Raji (cell line): ENCODE results near the gene PRELP.

Experiments
- POLR2A ChIP-seq: IDR thresholded peaks from 2 replicates; pipeline ENCODE4 v1.6.1; 2011; ENCODE audit warnings: low read depth, low read length, control low read depth; ENCODE audit not compliant: insufficient read depth

PRELP gene

DNA sequence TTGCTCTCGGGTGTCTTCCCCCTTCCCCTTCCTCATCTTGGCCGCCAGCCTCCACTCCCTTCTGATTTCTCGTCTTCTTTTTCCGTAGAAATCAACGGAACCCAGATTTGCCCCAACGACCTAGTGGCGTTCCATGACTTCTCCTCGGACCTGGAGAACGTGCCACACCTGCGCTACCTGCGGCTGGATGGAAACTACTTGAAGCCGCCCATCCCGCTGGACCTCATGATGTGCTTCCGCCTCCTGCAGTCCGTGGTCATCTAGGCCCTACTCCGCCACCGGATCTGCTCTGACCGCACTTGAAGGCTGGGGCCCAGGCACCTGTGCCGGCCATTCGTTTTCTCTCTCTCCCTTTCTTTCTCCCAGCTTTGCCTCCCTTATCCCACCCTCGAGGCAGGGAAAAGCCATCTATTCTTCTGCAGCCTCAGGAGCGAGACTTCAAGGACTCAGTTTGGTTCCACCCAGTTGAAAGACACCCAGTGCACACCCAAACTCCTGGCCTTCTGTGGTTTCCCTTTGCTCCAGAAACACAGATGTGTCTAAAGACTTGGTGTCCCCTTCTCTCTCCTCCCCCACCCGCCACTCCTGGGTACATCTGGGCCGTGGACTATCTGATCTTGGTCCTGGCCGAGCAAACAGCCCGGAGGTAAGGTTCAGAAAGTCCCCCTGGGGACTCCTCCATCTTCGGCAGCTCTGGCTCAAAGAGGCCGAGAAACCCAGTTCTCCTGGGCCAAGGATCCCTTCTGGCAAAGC is 11.2 kb downstream of the PRELP start:
- no peak for TF ChIP-seq POLR2A

DNA sequence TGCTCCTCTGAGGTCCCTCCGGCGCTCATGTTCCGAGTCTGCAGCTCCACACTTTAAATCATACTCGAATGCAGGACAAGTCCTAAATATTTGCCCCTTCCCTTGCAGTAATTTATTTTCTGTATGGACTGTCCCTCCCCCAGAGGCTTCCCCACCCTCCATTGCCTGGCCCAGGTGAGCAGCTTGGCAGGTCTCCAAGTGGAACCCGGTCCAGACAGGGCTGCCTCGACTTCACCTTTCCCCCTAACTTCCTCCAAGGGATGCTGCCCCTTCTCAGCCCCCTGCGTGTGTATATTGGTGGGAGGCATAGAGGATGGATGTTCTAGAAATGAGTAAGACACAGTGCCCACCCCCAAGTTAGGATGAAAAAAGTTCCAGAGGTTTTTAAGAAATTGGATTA is 12.9 kb downstream of the PRELP start:
- no peak for TF ChIP-seq POLR2A

DNA sequence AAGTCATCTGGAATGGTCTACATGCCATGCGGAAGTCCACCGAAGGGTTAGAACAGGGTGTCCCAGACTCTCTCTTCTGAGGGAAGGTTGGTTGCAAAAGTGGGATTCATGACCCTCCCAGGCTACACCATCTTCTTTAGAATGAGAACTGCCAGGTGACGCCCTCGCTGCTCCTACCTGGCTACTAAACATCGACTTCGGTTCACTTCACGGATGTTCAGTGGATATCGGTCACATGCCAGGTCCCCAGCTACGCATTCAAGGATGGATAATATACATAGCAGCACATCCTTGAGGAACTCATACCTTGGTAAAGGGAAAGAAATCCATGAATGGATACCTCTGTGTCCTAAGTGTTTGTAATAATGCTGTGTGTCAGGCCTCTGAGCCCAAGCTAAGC is 15.0 kb downstream of the PRELP start:
- no peak for TF ChIP-seq POLR2A

DNA sequence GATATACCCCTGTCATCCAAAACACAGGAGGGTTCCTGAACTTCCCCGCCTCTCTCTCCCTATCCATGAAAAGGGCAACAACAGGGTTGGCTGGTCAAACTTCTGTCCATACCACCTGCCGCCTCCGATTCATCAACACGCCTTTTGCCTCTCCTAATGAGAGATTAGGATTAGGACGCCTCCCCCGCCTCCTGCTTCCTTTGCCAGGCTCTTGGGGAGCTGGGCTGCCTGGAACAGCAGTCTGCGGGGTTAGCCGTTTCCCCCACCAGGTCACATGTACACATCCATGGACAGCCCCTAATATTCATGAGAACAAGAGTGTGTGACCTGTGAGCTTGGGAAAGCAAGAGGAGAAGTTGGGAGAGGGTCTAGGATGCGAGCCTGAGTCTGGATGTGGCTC is 16.1 kb downstream of the PRELP start:
- TF ChIP-seq POLR2A = no peak

DNA sequence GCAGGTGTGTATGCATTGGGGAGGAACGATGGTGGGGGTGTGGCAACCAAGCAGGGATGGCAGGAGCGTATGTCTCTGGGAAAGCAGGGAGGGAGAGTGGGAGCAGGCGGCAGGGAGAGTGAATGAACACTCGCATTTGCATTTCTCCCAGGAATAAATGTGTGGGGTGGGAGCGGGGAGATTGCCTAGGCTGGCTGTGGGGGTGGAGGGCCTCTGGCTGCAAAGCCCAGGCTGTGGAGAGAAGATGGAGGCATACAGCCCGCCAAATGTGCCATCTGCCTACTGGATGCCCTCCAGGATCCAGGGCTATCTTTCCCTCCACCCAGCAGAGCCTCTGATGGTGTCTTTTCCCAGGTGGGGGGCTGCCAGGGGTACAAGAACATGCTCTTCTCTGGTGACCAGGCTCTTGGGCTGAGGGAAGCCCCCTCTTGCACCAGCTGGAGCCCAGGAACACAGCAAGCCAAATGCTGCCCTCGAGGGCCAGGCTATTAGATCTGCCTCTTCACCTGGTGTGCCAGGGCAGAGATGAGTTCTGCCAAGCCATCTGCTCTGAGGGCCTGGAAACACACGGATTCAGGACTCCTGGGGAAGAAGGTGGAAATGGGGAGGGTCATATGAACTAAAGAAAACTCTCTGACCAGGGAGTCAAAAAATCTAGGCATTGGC is 16.6 kb downstream of the PRELP start:
- TF ChIP-seq POLR2A = no peak

DNA sequence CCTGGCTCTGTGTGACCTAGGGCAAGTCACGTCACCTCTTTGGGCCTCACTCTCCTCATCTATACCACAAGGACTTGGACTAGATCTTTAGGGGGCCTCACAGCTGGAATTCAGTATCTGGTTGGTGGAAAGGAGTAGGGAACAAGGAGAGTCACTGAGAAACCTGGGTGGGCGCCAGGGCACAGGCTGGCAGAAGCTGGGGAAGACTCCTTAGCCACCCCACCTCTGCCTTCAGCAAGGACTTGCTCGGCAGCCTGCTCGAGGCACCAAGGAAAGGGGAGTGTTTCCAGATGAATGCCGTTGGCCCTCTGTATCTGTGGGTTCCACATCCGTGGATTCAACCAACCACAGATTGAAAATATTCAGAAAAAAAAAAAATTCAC is 17.1 kb downstream of the PRELP start:
- no peak for TF ChIP-seq POLR2A

DNA sequence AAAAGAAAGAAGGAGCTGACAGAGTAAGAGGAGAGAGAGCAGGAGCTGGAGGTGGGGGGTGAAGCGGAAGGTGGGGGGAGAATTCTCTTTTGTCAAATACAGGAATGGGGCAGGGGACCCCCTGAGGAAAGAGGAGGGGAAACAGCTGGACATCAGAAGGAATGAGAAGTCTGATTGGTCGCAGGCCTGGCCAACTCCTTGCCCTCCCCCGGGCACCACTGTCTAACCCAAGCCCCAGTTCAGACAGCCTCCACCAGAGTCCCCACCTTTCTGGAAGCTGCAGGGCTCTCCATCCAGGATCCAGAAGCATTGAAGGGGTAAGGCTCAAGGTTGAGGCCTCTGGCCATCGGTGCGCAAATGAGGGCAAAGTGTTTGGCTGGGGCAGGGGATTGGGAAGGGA is 18.3 kb downstream of the PRELP start, which contains the start of gene OPTC:
TSS of gene OPTC (plus strand) at position 253 of the 400 bp plus-strand sequence. CDS start 1,853 bp downstream, outside the sequence.
- no peak for TF ChIP-seq POLR2A

DNA sequence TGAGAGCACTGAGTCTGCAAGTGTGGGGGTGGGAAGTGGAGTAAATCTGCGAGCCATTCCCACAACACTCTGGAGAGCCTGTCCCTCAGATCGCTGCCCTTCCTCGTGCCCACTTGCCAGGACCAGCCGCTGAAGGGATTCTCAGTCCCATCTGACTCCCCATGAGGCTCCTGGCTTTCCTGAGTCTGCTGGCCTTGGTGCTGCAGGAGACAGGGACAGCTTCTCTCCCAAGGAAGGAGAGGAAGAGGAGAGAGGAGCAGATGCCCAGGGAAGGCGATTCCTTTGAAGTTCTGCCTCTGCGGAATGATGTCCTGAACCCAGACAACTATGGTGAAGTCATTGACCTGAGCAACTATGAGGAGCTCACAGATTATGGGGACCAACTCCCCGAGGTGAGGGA is 20.2 kb downstream of the PRELP start:
- no peak for TF ChIP-seq POLR2A

DNA sequence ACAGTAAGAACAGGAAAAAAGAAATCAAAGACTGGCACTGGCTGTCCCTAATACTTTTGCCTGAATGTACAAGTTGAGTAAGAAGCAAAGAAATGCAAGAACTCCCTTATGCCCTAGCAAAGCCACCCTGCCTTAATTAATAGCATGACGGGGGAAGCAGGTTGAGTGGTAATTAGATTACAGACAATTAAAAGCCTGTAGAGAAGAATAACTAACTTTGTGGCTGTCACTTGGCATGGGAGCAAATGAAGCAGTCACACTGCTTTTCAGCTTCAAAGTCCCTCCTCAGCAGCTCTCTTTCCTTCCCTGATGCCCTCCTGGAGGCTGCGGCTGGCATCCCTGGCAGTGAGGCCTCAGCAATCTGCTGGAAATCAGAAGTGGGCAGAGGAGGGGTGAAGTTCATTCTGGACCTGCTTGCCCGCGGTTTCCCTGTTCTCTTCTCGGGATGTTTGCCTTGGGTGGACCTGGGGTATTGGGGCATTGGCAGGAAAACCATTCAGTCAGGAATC is 21.7 kb downstream of the PRELP start:
- no peak for TF ChIP-seq POLR2A

DNA sequence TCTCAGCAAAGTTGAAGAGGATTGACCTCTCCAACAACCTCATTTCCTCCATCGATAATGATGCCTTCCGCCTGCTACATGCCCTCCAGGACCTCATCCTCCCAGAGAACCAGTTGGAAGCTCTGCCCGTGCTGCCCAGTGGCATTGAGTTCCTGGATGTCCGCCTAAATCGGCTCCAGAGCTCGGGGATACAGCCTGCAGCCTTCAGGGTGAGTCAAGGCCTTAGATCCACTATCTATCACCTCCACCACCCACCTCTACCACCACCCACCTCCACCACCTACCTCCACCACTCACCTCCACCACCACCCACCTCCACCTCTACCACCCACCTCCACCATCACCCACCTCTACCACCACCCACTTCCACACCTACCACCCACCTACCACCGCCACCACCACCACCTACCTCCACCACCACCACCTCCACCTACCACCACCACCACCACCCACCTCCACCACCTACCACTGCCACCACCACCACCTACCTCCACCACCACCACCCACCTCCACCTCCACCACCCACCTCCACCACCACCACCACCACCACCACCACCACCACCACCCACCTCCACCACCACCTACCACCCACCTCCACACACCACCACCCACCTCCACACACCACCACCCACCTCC is 24.2 kb downstream of the PRELP start:
- TF ChIP-seq POLR2A = no peak

DNA sequence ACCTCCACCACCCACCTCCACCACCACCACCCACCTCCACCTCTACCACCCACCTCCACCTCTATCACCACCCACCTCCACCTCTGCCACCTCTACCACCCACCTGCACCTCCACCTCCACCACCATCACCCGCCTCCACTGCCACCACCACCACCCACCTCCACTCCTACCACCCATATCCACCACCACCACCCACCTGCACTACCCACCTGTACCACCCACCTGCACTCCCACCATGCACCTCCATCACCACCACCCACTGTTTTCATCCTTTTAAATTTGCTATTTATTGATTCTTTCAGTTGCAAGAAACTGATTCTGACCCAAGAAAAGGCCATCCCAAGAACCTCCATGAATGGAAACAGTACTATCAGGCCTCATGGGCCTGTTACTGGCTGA is 24.7 kb downstream of the PRELP start:
- no peak for TF ChIP-seq POLR2A

DNA sequence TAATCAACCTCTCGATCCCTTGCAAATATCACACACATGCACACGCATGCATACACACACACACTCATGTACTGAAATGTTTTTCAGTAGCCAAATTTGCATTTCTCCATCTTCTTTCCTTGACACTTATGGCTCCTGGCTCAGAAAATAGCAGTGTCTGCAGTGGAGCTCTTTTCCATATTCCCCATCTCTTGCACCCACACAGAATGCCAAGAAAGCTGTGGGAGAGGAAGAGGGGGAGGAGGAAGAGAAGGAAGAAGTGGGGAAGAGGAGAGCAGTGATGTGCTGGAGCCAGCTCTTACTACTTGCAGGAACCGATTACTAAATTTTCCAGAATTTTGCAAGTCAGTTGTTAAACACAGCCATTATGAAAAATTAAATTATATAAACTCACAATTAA is 28.2 kb downstream of the PRELP start:
- no peak for TF ChIP-seq POLR2A

DNA sequence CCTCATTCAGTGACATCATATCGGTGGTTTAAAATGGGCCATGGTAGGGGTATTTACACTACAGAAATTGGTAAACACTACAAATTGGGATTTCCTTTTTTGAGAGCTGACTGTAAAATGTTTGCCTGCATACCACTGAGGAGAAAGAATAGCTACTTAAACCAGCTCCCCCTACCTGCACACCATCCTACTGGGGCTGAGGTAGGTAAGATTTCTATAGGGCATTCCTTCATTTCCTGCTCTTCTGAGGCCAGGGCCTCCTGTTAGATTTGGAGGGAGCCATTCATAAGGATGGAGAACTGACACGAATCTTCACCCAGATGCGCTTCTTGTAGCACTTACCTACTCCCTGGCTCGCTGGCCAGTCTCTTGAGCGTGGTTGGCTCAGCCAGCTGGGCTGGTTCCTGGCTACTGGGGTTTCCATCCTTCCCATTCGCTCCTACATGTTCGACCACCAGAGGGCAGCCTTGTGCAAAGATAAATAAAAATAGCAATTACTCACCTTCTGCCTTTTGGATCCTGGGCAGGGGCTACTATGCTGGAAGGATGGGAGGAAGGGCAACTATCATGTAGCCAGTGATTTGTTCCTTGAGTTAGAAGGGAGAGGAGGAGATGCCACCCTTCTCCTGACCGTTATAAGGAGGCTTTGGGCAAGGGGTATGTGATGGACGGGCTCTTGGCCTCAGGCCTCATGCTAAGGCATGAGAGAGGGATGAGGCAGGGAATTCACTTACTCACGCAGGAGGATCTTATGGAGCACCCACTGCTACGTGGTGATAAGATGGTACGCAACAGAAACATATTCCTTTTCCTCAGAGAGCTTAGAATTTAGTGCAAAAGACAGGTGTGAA is 29.0 kb downstream of the PRELP start:
- TF ChIP-seq POLR2A = no peak

DNA sequence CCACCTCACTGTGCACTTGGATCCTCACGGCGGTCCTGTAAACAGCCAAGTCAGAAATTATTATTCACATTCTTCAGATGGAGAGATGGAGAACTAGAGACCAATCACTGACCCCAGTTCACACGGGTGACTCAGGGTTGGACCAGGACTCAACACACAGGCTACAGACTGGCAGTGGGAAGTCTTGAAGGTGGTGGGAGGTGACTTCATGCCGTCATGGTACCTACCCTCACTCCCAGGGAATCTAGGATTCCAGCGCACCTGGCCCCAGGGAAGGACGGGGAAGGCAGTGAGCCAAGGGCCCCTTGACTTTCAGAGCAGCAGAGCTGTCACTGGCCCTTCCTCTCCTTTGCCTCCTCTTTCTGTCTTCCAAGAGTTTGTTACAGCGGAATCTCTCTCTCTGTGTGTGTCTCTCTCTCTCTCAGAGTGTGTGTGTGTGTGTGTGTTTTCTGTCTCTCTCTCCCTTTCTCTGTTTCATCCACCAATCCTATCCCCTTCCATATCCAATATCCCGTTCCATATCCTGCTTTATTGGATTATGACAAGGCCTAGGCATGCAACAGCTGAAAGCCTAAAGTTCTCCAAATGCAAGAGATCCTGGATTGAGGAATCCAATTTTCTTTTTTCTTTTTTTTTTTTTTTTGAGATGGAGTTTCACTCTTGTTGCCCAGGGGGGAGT is 30.1 kb downstream of the PRELP start:
- TF ChIP-seq POLR2A = no peak
